Activated naive CD4-positive, alpha-beta T cell treated with anti-CD3 and anti-CD28 coated beads, Interleukin-2, amount 50 U/mL, for 24 hours (primary cell): ENCODE results near the gene PDGFRB.
A peak's percentile ranks its signal among the peaks of the same experiment; 100 is the strongest.

ENCODE experiments used
- H3K27ac Mint-ChIP-seq: one replicate; pipeline ENCODE4 v1.8.0; 2021; ENCODE audit warnings: mild to moderate bottlenecking, mixed read lengths
- H3K27me3 Mint-ChIP-seq: one replicate; pipeline ENCODE4 v1.8.0; 2021; ENCODE audit warnings: mixed read lengths
- H3K36me3 Mint-ChIP-seq: one replicate; pipeline ENCODE4 v1.8.0; 2021; ENCODE audit warnings: mixed read lengths
- H3K4me1 Mint-ChIP-seq: one replicate; pipeline ENCODE4 v1.8.0; 2021; ENCODE audit warnings: mixed read lengths
- H3K4me3 Mint-ChIP-seq: one replicate; pipeline ENCODE4 v1.8.0; 2021; ENCODE audit warnings: mild to moderate bottlenecking, mixed read lengths
- H3K9me3 Mint-ChIP-seq: one replicate; pipeline ENCODE4 v1.8.0; 2021; ENCODE audit warnings: mixed read lengths

PDGFRB gene

GRCh38 chr5:150160448-150161081 lies 4.9 kb upstream of the PDGFRB start:
- Mint-ChIP-seq H3K9me3 (no peaks in the 10 kb centered on the region), H3K27me3 (peaks cover 10% of the 10 kb centered on the region), H3K36me3 (no peaks in the 10 kb centered on the region), H3K4me1 (peaks cover 5% of the 10 kb centered on the region), H3K4me3 (no peak overlapping the region), H3K27ac (no peak overlapping the region)

DNA sequence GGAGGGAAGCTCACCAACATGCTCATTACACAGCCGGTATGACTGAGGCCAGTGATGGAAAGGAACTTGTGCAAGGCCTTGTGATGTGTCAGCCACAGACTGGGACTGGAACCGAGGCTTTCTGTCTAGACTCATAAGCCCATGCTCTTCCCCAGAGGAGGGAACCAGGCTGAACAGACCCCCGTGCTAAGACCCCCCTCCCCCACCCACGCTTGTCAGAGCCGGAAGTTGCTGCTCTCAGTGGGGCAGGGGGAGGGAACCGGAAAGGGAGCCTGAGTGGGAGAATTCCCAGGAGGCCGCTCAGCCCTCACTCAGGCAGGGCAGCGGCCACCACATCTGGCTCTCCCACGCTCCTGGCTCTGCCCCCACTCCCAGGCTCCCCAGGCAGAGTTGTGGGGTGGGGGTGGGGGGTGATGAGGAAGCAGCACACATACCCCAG lies 4.1 kb upstream of the PDGFRB start:
- peaks cover 5% of the 10 kb centered on the region for H3K4me1 Mint-ChIP-seq
- H3K27ac Mint-ChIP-seq = no peak overlapping the region
- peaks cover 7% of the 10 kb centered on the region for H3K27me3 Mint-ChIP-seq
- H3K4me3 Mint-ChIP-seq = no peak overlapping the region
- no peaks in the 10 kb centered on the region for H3K36me3 Mint-ChIP-seq
- H3K9me3 Mint-ChIP-seq = no peaks in the 10 kb centered on the region

- Mint-ChIP-seq H3K27ac (no peak overlapping the region), H3K4me1 (peaks cover 5% of the 10 kb centered on the region), H3K27me3 (peaks cover 6% of the 10 kb centered on the region), H3K9me3 (no peaks in the 10 kb centered on the region), H3K4me3 (no peak overlapping the region), H3K36me3 (no peaks in the 10 kb centered on the region)
These were observed 3.4 kb upstream of the PDGFRB start for GRCh38 chr5:150159031-150159430.

GRCh38 chr5:150158170-150158949 lies 2.7 kb upstream of the PDGFRB start:
- Mint-ChIP-seq H3K4me1 (peaks cover 5% of the 10 kb centered on the region), H3K9me3 (no peaks in the 10 kb centered on the region), H3K27me3 (peaks cover 6% of the 10 kb centered on the region)

GRCh38 chr5:150157168-150157567 lies 1.5 kb upstream of the PDGFRB start:
- H3K4me3 Mint-ChIP-seq = no peak overlapping the region
- no peaks in the 10 kb centered on the region for H3K36me3 Mint-ChIP-seq
- no peaks in the 10 kb centered on the region for H3K9me3 Mint-ChIP-seq
- peaks cover 6% of the 10 kb centered on the region for H3K27me3 Mint-ChIP-seq
- H3K4me1 Mint-ChIP-seq = peaks cover 5% of the 10 kb centered on the region
- H3K27ac Mint-ChIP-seq = no peak overlapping the region

More at GRCh38 chr5:150158170-150158949, 2.7 kb upstream of the PDGFRB start:
- Mint-ChIP-seq H3K27ac (no peak overlapping the region), H3K36me3 (no peaks in the 10 kb centered on the region), H3K4me3 (no peak overlapping the region)

GRCh38 chr5:150156540-150156939 lies 895 bp upstream of the PDGFRB start:
- peaks cover 6% of the 10 kb centered on the region for H3K27me3 Mint-ChIP-seq
- H3K4me1 Mint-ChIP-seq = peaks cover 5% of the 10 kb centered on the region
- no peak overlapping the region for H3K4me3 Mint-ChIP-seq
- no peaks in the 10 kb centered on the region for H3K36me3 Mint-ChIP-seq
- H3K27ac Mint-ChIP-seq = no peak overlapping the region
- no peaks in the 10 kb centered on the region for H3K9me3 Mint-ChIP-seq

GRCh38 chr5:150156027-150156368 lies 353 bp upstream of the PDGFRB start:
- Mint-ChIP-seq H3K4me3 (peak overlapping the region; percentile 85), H3K9me3 (no peaks in the 10 kb centered on the region), H3K36me3 (no peaks in the 10 kb centered on the region), H3K27me3 (peaks cover 6% of the 10 kb centered on the region), H3K4me1 (peaks cover 5% of the 10 kb centered on the region), H3K27ac (peak overlapping the region; percentile 62)

DNA sequence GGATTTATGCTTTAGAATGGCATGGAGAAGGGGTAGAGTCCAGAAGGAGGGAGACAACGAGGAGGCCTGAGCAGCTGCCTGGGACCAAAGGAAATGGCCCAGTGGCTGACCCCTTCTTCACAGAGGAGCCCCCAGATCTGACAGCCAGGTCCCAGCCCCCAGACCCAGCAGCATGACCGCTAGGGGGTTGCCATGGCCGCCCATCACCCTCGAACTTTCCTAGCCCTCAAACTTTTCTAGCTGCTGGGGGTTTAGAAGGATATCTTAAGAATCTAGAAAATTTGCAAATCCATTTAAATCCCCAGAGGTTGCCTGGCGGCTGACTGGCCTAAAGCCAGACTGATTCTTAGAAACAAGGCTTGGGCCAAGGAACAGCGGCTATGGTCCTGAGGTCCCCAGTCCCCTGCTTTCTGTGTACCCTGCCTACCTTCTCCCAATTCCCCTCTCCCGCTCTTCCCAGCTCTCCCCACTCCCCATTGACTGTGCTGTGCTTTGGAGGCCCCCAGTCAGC lies 972 bp downstream of the PDGFRB start:
- Mint-ChIP-seq H3K27ac (no peak overlapping the region), H3K36me3 (no peaks in the 10 kb centered on the region), H3K9me3 (no peaks in the 10 kb centered on the region), H3K4me3 (peak overlapping the region; percentile 72), H3K4me1 (peaks cover 5% of the 10 kb centered on the region), H3K27me3 (peaks cover 6% of the 10 kb centered on the region)

DNA sequence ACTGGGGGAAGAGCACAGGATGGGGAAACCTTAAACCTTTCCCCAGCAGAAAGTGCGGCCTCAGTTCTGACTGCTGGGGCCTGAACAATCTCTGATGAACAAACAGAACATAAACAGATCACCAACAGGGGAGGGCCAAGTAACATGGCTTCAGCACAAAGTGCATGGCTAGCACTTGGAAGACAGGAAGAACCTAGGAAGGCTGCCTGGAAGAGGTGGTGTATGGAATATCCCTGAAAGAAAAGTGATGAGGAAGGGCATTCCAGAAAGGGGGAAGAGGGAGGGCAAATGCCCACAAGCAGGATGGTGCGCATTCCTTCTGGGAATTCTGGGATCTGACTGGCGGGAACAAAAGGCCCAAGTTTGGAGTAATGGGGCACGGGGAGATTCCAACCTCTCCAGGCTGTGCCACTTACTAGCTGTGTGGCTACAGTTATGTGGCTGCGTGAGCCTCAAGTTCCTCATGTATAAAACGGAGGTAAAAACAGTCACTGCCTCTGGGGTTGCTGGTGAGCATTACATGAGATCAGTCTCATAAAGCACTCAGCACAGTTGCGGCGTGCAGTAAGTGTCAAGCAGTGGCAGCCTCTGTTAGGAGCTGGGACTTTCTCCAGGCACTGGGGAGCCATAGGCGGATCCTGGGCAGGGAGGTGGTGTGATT lies 1.6 kb downstream of the PDGFRB start:
- H3K27me3 Mint-ChIP-seq = peaks cover 6% of the 10 kb centered on the region
- no peak overlapping the region for H3K27ac Mint-ChIP-seq
- H3K36me3 Mint-ChIP-seq = no peaks in the 10 kb centered on the region
- H3K4me3 Mint-ChIP-seq = peak overlapping the region; percentile 72
- no peaks in the 10 kb centered on the region for H3K9me3 Mint-ChIP-seq
- peaks cover 5% of the 10 kb centered on the region for H3K4me1 Mint-ChIP-seq

DNA sequence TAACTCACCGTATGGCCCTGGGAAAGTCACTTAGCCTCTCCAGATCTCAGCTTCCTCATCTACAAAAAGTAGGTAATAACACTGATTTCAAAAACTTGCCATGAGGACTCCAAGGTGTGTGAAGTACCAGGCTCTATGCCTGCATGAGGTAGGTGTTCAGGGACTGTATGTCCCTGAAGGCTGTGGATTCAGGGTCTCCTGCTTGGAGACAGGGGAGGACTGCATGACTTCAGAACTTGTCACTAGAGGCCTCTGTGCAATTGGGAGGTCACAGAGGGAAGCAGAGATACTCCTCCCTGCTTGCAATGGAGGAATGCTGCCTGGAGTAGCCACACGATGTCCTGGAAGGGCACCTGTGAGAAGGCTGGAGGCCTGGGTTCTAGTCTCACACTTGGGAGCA lies 2.2 kb downstream of the PDGFRB start:
- no peak overlapping the region for H3K27ac Mint-ChIP-seq
- H3K4me1 Mint-ChIP-seq = peaks cover 5% of the 10 kb centered on the region
- H3K27me3 Mint-ChIP-seq = peaks cover 6% of the 10 kb centered on the region
- H3K9me3 Mint-ChIP-seq = no peaks in the 10 kb centered on the region
- H3K36me3 Mint-ChIP-seq = no peaks in the 10 kb centered on the region
- no peak overlapping the region for H3K4me3 Mint-ChIP-seq

GRCh38 chr5:150152636-150153462 lies 2.8 kb downstream of the PDGFRB start:
- Mint-ChIP-seq H3K4me3 (no peak overlapping the region), H3K9me3 (no peaks in the 10 kb centered on the region), H3K27me3 (peaks cover 6% of the 10 kb centered on the region), H3K4me1 (peaks cover 5% of the 10 kb centered on the region), H3K36me3 (no peaks in the 10 kb centered on the region), H3K27ac (no peak overlapping the region)

- no peaks in the 10 kb centered on the region for H3K4me1 Mint-ChIP-seq
These were observed 6.0 kb downstream of the PDGFRB start for GRCh38 chr5:150149618-150150017.

GRCh38 chr5:150148117-150148927 lies 7.3 kb downstream of the PDGFRB start:
- no peaks in the 10 kb centered on the region for H3K9me3 Mint-ChIP-seq
- no peak overlapping the region for H3K27ac Mint-ChIP-seq
- H3K4me1 Mint-ChIP-seq = no peaks in the 10 kb centered on the region
- no peaks in the 10 kb centered on the region for H3K27me3 Mint-ChIP-seq
- no peaks in the 10 kb centered on the region for H3K36me3 Mint-ChIP-seq
- H3K4me3 Mint-ChIP-seq = no peak overlapping the region

More at GRCh38 chr5:150149618-150150017, 6.0 kb downstream of the PDGFRB start:
- Mint-ChIP-seq H3K4me3 (no peak overlapping the region), H3K36me3 (no peaks in the 10 kb centered on the region), H3K9me3 (no peaks in the 10 kb centered on the region), H3K27ac (no peak overlapping the region), H3K27me3 (no peaks in the 10 kb centered on the region)

DNA sequence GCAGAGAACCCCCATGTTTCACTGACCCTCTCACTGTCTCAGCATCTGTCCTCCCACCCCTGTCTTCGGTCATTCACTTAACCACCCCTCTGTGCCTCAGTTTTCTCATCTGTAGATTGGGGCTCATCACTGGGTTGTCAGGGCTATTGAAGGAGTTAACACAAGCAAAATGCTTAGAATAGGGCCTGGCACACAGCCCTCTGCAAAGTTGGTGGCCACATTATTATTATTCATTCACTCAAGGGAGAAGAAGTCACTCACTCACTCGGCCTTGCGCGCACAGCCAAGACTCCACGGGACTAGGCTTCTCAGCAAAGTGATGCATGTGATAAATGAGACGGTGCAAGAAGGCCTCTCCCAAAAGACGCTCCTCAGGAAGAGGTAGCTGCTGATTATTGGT lies 8.0 kb downstream of the PDGFRB start:
- Mint-ChIP-seq H3K27me3 (no peaks in the 10 kb centered on the region), H3K9me3 (no peaks in the 10 kb centered on the region), H3K4me1 (no peaks in the 10 kb centered on the region), H3K36me3 (no peaks in the 10 kb centered on the region), H3K4me3 (no peak overlapping the region), H3K27ac (no peak overlapping the region)
